Measurements from ENCODE around the gene THSD4. TPM values are rescaled to one million over a fixed set of nuclear protein-coding genes. Genes with fewer than 3 reads are reported as not detected.

The THSD4 gene
- polyA plus RNA-seq, 2 of the 4 experiments (the other 2 are of a cell fraction) = 15.8 to 40.7 TPM

DNA sequence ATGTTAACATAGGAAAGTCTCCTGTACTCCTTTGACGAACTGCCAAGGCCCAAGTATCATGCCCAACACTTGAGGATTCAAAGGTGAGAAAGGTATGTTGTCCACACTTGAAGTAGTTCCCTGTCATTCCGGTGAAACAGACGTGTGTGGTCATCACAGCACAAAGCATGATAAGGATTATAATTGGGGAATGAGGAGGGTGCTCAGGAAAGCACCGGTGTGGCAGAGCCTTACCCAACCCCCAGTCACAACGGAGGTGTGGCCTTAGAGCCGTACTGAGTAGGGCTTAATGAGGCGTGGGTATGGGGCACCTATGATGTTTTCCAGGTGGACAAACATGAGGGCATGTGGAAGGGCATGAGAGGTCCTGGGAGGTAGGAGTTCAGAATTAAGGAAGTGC, 492.1 kb downstream of the THSD4 start:
- DNase-seq (ENCODE audit: low read depth in 1 of 2, low spot score in 1 of 2) (no peak), FAIRE-seq (no peak), ATAC-seq (no peak)
- H3K4me2 ChIP-seq = no peak overlapping the region
- ChIA-PET POLR2A (no interaction called here), CTCF (interaction anchor here (1.3 to 1.7 kb wide), 2 partner anchors 15 to 32 kb away, joined by 3 to 5 read pairs; no protein-coding TSS in a partner anchor)
- no peak overlapping the region for H3K4me3 ChIP-seq
- peaks cover 27% of the 10 kb centered on the region; the same call in 2 of the 3 replicates for H3K4me1 ChIP-seq
- no peaks in the 10 kb centered on the region for H3K9me3 ChIP-seq
- TF ChIP-seq ZNF302 (CRISPR knock-in tag; IDR thresholded peaks at IDR 0.05) = no peak
- no peak for TF ChIP-seq REST (IDR thresholded peaks at IDR 0.05)
- no peak for TF ChIP-seq EHF (CRISPR knock-in tag; IDR thresholded peaks at IDR 0.05)
- TF ChIP-seq, protein P1, sequence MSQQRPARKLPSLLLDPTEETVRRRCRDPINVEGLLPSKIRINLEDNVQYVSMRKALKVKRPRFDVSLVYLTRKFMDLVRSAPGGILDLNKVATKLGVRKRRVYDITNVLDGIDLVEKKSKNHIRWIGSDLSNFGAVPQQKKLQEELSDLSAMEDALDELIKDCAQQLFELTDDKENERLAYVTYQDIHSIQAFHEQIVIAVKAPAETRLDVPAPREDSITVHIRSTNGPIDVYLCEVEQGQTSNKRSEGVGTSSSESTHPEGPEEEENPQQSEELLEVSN (IDR thresholded peaks at IDR 0.05; ENCODE audit: borderline replicate concordance, low read depth) = no peak
- no peak for TF ChIP-seq POLR2AphosphoS2 (conservative IDR thresholded peaks at IDR 0.05; ENCODE audit: low read length)
- no peak for TF ChIP-seq PHF8 (IDR thresholded peaks at IDR 0.05; ENCODE audit: borderline replicate concordance, low read depth)
- no peak for TF ChIP-seq ZFP36 (IDR thresholded peaks at IDR 0.05; ENCODE audit: borderline replicate concordance, partially characterized antibody)
- no peak for TF ChIP-seq KDM5A (IDR thresholded peaks at IDR 0.05)
- no peak for TF ChIP-seq HOXB13 (CRISPR knock-in tag; IDR thresholded peaks at IDR 0.05; ENCODE audit: low read depth)
- TF ChIP-seq HDAC2 (IDR thresholded peaks at IDR 0.05) = no peak
- TF ChIP-seq CHD4 (IDR thresholded peaks at IDR 0.05; ENCODE audit: borderline replicate concordance) = no peak
- no peak for TF ChIP-seq HMGXB4 (CRISPR knock-in tag; IDR thresholded peaks at IDR 0.05; ENCODE audit: borderline replicate concordance)
- no peak for TF ChIP-seq MYC (IDR thresholded peaks at IDR 0.05; ENCODE audit: borderline replicate concordance, low read length)
- no peak for TF ChIP-seq ESRRA (IDR thresholded peaks at IDR 0.05; ENCODE audit: borderline replicate concordance, low read length)
- no peak for TF ChIP-seq RAD21 (conservative IDR thresholded peaks at IDR 0.05 in 1 of 2, IDR thresholded peaks at IDR 0.05 in 1 of 2)
- TF ChIP-seq FOSB (CRISPR knock-in tag; IDR thresholded peaks at IDR 0.05) = no peak
- 90% methylated on average over 7 of the region's 7 CpGs for WGBS (ENCODE audit: missing lambda C conversion rate)
- H3K27ac ChIP-seq = no peak overlapping the region

DNA sequence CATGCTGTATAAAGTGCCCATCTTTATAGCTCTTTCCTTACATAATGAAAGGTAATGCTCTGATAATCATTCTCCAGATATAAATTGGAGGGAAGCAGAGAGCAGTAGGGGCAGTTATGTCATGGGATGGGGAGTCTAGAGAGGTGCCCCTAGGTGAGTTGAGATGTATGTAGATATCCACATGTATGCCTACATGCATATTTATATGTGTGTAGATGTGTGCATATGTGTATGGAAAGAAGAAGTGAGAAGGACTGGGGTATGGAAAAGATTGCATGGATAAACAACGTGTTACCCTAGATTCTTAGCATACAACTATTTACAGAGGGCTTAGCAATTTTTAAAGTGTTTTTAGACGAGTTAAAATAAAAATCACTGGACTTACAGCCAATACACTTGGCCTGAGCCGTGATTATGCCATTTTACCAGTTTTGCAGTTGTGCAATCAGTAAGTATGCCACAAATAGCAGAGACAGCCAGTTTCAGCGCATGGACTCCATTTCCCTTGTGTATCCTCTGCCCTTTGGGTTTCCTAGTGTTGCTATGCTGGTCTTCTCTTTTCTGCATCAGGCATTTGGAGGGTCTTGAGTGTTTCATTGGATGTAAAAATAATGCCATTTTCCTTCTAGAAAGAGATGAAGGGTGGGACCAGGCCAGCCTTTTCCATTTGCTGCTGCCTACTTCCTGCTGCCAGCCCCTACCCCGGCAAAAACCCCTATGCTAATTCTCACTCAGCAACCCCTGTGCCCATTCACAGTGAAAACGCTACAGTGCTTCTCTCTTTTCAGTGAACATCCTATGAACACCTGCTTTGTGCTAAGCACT, 495.7 kb downstream of the THSD4 start:
- H3K4me2 ChIP-seq = no peak overlapping the region
- no peak for DNase-seq (ENCODE audit: low read depth in 1 of 2, low spot score in 1 of 2)
- H3K4me1 ChIP-seq = peaks cover 27% of the 10 kb centered on the region; the same call in 2 of the 3 replicates
- 0 out of 4 replicates have a peak, but pooled peaks of 1 of the 2 experiments have one; percentile 19 for TF ChIP-seq CEBPB (IDR thresholded peaks at IDR 0.05)
- TF ChIP-seq RFX5 (IDR thresholded peaks at IDR 0.05) = no peak
- no peak for TF ChIP-seq SREBF2 (IDR thresholded peaks at IDR 0.05)
- FAIRE-seq = no peak
- ChIA-PET POLR2A (no interaction called here), CTCF (no interaction called here)
- H3K4me3 ChIP-seq = no peak overlapping the region
- ATAC-seq = no peak
- H3K27ac ChIP-seq = no peak overlapping the region
- no peaks in the 10 kb centered on the region for H3K9me3 ChIP-seq
- WGBS (ENCODE audit: missing lambda C conversion rate) = 80% methylated on average over 6 of the region's 6 CpGs

Measured in A549 (cell line).